Ovary (tissue), 3 donors: ENCODE data around the gene NPSR1.

Source experiments
- EP300 ChIP-seq: sonication (generic); formaldehyde crosslinking; IDR thresholded peaks from one replicate; pipeline ENCODE4 v1.6.1; 2017; ENCODE audit warnings: antibody characterized with exemption
- TF ChIP-seq, protein P1 (sequence below), 3 donors: fragments of 450-650 bp in 2 of 3; fragments of 200-600 bp in 1 of 3; IDR thresholded peaks; one replicate each; pipeline versions ENCODE4 v1.5.1 to v1.8.0; 2016 to 2022; ENCODE audit warnings: antibody characterized with exemption in 3 of 3, mild to moderate bottlenecking in 1 of 3
- donor health status: DM: no; HTN: no; CAD: no.

DNA sequence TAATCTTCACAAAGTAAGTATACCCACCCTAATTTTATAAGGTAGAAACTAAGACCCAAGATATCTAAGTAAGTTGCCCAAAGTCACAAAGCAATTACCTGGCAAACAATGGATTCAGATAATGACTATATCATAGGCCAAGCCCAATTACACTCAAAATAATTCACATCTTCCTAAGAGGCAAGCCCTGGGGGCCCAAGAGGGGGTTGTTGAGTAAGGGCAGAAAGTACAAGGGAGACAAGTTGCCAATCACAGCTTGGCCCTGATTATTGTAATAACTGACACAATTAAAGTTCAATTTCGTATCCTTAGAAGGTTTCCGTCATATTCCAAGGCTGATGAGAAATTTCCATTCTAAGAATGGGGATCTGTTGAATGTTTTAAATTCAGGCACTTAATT lies 91.4 kb downstream of the NPSR1 start:
- TF ChIP-seq, protein P1, sequence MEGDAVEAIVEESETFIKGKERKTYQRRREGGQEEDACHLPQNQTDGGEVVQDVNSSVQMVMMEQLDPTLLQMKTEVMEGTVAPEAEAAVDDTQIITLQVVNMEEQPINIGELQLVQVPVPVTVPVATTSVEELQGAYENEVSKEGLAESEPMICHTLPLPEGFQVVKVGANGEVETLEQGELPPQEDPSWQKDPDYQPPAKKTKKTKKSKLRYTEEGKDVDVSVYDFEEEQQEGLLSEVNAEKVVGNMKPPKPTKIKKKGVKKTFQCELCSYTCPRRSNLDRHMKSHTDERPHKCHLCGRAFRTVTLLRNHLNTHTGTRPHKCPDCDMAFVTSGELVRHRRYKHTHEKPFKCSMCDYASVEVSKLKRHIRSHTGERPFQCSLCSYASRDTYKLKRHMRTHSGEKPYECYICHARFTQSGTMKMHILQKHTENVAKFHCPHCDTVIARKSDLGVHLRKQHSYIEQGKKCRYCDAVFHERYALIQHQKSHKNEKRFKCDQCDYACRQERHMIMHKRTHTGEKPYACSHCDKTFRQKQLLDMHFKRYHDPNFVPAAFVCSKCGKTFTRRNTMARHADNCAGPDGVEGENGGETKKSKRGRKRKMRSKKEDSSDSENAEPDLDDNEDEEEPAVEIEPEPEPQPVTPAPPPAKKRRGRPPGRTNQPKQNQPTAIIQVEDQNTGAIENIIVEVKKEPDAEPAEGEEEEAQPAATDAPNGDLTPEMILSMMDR (IDR thresholded peaks at IDR 0.05): no peak
- TF ChIP-seq EP300: no peak
